Right kidney (tissue), 1 donor: Measurements from ENCODE around the gene C1QTNF6.

Source experiments
- DNase-seq: peaks from one replicate; pipeline ENCODE4 v3.0.0-alpha.2; 2016

The C1QTNF6 gene

DNA sequence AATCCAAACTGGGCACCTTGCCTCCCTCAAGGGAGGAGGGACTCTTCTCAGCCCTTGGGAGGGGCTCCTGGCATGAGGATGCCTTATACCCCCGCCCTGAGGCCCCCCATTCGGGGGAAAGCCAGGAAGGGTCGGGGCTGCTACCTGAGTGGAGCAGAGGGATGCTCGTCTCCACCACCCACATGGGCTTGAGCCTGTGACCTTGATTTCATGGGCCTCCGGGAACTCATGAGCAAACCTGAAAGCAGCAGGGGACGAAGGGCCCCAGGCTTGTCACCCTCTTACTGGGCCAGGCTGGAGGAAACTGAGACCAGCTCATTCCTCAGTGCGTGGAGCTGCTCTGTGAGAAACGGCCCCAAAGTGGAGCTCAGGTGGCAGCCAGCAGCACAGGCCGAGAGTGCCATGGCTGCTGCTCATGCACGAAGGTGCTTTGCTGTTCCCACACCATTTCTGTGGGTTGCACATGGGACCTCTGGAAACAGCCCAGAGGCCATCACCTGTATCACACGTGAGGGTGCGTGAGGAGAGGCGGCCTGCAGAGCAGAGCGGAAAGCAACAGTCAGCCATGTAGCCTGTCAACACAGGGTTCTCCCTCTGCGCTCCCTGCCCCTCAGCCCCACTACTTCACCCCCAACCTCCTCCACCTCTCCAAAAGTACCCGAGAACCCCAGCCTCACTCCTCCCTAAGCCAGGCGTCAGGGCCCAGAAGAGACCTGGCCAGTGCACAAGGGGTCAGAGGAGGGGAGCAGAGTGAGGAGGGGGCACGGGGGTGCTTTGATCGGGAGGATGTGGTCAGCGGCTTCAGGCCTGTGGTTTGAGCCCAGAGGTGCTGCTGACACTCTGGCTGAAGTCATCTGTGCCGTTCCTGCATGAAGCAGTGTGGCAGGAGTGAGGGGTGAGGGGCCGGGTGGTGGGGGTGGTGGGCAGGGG, 24.2 kb downstream of the C1QTNF6 start:
- no peak for DNase-seq

DNA sequence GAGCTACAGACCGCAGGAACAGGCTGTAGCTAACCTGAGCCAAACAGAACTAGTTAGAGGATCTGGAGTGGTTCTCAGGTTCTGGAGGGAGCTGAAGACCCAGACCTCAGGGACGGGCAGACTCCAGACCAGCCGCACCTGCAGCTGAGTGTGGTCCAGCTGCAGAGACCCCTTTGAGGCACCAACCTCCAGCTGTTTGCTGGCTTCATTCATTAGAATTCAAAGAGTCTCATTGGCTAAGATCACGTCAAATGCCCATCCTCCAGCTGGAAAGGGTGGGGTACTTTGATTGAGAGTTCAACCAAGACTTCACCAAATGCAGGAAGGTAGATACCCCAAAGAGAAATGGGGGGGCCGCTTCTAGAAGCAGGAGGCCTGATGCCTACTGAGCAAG, 25.0 kb downstream of the C1QTNF6 start:
- DNase-seq = no peak

DNA sequence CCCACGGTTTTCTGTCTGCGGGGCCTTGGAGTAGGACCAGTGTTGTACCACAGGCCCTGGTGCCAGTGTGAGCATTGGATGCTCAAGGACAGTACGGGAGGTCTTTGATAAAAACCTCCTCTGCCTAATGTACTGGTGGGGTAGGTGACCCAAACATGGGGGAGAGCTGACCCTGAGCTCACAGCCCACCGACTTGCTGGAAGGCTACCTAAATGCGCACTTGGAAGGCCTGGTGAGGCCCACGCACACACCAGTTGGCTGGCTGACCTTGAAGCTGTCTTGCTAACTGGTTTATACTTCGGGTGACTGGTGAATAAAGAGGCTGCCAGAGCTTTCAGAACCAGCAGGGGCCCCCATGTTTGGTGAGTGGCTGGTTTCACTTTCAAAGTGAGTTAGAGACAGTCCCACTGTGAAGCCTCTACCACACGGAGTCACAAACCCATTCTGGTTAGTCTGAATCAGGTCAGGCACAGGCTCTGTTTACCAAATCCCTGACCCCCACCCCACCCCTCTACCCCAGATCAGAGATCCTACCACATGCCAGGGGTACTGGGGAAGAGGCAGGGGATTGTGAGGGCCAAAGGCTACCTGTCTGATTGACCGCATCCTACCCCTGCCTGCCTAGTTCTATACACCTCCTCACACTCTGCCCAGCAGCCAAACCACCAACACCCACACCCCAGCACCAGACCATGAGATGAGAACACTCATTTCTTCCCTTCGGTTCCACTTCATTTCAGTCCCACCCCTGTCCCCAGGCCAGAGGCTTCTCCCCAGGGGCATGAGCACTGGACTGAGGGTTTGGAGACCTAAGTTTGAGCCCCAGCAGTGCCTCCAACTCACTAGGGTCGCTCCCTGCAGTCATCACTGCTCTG, 25.6 kb downstream of the C1QTNF6 start:
- no peak for DNase-seq

DNA sequence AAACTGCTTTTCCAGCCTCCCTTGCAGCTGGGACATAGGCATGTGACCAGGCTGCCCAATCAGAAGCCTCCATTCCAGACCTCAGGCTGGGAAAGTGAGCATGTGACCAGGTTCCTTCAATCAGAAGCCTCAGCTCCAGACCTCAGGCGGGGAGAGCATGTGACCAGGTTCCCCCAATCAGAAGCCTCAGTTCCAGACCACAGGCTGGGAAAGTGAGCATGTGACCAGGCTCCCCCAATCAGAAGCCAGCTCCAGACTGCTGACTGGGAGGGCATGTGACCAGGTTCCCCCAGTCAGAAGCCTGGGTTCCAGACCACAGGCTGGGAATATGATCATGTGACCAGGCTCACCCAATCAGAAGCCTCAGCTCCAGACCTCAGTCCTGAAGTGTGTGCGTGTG, 26.6 kb downstream of the C1QTNF6 start:
- DNase-seq = no peak

DNA sequence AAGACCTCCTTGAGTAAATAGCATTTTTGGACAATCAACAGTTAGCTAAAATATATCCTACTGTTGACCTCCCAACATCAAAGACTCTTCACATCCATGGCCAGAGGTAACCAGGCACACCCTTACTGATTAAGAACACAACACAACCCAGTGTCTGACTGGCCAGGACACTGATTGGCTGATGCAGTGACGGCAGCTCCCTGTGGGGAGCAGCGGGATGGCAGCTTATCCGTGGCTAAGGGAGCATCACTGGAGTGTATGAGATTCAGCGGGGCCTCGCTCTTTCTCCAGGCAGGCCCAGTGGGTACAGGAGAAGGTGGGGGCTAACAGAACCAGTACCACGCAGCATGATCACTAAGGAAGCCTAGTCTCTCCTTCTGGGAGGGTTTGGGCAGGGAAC, 28.0 kb downstream of the C1QTNF6 start:
- DNase-seq = no peak

DNA sequence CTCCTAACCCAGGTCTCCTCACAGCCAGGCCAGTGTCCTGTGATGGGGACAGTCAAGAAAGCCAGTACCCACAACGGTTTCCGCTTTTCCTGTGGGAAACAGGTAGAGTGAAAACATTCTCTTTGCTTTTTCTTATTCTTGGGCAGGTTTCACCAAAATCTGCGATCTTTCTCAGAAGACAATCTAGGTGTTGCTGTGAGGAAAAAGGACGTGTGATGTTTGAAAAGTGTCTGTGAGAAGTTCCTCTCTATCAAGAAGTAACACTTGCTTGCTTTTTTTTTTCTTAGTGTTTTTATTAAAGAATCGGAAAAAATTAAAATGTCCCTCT, 29.1 kb downstream of the C1QTNF6 start:
- DNase-seq = no peak

DNA sequence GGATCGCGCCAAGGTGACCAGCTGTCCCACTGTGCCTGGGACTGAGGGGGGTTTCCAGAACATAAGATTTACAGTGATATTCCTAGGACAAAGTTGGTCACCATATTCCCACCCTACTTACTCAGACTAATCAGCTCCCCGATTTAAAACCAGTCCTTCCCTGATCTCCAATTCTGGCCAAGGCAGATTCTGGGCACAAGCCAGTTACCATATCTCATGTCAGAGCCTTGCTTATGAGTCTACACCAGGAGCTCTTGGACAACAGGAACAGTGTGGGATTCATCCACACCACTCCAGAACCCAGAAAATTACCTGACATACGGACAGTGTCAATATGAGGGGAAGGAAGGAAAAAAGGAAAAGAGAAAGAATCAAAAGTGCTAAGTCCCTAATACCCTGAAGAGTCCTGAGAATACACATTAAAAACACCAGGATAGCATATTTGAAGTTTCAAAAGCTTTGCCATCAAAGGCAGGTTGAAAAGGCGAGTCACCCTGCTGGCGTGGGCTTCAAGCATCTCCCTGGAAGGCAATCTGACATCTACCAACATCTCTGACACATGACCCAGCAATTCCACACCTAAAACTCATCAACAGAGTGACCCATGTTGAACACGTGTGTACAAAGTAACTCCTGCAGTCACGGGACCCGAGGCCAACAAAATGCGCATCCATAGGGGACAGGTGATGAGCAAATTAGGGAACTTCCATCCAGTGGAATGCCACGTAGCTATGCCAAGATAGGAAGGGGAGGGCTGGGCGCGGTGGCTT, 30.3 kb downstream of the C1QTNF6 start:
- DNase-seq = no peak

DNA sequence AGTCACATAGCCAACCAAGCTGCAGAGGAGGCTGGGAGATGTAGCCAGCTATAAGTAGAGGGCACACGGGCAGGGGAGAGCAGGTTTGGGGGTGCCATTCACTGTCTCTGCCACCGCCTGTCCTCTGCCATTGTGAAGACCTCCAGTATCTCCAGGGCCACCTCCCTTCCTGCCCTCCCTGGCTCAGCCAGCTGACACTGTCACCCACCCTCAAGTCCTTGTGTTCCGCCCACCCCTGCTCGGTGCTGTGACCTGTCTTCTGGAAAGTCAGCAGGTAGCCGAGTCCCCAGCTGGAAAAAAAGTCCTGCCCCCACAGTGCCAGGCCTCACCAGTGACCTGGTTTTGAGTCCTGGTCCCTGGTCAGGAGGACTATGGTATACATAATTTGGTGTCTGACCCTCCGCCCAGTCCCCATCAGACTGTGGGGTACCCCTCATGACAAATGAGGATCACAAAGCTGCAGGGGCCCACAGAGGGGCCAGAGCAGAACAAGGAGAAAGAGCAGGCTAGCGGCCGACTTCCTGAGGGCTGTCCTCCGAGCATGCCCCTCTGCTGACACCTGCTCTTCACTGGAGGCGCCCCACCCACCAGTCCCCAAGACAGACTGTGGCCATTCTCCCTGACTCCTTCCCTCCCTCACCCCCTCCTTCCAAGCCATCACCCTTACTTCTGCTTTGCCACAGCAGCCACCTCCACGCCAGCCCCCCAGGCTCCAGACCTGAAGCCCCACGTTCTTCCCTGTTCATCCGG, 31.2 kb downstream of the C1QTNF6 start:
- no peak for DNase-seq

DNA sequence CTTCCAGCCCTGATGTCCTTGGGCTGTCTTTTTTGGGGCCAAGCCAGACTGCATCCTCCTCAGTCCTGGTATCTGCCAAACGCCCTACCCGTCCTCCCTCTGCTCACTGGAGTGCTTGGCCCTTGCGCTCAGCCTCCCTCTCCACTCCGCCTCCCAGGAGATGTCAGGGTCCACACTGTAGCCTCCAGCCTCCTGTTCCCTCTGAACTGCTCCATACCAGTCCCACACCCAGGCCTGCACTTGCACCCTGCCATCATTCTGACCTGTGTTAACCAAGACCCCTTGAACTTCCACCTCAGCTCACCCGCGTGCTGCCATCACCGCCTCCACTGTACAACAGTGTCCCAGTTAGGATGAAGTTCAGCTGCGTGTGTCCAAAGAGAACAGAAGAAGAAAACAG, 32.1 kb downstream of the C1QTNF6 start:
- DNase-seq = no peak

DNA sequence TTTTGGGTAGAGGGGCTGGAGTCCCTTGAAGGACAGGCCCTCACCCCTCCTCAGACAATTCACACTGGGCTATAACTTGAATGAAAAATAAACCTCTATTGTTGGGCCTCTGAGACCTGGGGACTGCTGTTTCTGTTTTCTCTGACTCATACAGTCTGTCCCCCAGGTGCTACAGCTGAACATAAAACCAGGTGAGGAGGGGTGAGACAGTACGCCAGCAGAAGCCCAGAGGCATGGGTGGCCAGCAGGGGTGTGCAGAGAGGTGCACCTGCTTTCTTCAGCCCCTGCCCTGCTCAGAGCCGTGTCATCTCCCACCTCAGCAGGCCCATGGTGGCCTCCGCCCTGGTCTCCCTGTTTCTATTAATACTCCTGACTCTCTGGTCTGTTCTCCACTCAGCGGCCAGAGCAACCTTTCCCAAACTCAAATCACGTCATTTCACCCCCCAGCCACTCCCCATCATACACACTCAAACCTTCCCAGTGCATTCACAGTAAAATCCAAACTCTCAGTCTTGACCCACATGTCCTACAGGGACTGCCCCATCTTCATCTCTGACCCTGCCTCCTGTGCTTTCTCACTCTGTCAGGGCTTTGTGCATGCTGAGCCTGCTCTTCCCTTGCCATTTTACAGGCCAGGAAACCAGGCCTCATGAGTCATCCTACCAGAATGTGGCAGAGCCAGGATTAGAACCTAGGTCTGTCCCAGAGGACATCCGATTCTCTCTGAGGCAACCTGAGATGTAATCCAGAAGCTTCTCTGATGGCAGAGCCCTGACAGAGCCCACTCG, 32.9 kb downstream of the C1QTNF6 start:
- no peak for DNase-seq

DNA sequence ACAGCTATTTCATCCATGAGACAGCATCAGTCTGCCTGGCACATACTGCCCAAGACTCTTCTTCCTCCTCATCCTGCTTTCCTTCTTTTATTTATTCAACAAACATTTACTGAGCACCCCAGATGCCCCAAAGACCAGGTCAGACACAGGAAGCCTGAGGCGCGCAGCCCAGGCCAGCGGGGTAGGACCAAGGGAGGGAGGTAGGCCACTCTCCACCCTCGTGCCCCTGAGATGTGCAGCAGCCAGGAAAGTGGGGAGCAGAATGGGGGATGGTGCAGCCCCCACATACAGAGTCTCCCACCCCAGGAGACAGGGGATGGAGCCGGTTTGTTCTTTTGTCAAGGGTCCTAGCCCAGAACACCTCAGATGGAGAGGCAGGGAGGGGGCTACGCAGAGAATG, 34.1 kb downstream of the C1QTNF6 start:
- no peak for DNase-seq

DNA sequence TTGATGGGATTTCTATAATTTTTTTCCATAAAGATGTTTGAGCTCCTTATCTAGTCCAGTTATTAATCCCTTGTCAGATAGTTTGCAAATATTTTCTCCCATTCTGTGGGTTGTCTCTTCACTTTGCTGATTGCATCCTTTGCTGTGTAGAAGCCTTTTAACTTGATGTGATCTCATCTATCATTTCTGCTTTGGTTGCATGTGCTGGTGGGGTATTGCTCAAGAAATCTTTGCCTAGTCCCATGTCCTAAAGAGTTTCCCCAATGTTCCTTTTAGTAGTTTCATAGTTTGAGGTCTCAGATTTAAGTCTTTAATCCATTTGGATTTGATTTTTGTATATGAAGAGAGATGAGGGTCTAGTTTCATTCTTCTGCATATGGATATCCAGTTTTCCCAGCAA, 36.6 kb downstream of the C1QTNF6 start:
- DNase-seq = no peak

DNA sequence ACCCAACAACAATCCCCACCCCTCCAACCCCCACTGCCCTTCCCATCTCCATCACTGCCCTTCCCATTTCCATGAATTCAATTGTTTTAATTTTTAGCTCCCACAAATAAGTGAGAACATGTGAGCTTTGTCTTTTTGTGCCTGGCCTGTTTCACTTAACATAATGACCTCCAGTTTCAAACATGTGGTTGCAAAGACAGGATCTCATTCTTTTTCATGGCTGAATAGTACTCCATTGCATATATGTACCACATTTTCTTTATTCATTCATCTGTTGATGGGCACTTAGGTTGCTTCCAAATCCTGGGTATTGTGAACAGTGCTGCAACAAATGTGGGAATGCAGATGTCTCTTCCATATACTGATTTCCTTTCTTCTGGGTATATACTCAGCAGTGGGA, 37.3 kb downstream of the C1QTNF6 start:
- no peak for DNase-seq

DNA sequence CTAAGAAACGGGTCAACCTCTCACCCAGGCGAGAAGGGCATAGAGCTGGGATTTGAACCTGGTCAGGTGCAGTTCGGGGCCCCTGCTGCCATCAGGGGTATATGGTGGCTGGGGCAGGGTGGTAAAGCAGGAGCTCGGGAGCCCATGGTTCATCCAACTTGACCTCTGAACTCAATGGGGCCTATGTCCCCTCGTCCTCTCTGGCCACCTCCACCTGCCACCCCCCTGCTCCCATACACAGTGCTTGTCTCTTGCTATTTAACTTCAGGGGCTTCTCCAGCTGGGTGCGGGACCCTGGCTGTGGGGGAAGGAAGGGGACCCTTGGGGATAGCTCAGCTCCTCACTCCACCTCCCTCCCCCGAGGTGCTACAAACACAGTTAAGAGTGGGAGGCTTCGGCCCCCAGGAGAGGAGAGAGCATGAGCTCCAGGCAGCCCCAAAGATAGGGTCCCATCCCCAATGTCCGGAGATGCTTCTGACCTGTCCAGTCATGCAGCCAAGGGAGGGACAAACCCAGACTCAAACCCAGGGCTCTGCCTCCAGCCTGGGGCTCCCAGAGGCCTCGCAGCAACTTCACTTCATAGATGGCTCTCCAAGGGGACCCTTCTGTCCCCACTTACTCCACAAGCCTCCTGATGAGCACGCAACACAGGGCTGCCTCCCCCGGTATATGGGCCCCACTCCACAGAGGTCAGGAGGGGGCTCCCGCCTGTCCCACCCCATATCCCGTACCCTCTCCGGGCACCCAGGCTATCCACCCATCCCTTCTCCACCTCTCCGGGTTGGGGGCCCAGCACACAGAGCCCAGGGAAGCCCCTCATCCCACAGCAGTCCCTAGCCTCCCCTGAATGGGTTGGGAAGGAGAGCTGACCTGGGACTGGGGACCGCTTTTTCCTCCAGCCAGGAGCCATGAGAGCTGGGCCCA, 39.0 kb downstream of the C1QTNF6 start:
- no peak for DNase-seq

DNA sequence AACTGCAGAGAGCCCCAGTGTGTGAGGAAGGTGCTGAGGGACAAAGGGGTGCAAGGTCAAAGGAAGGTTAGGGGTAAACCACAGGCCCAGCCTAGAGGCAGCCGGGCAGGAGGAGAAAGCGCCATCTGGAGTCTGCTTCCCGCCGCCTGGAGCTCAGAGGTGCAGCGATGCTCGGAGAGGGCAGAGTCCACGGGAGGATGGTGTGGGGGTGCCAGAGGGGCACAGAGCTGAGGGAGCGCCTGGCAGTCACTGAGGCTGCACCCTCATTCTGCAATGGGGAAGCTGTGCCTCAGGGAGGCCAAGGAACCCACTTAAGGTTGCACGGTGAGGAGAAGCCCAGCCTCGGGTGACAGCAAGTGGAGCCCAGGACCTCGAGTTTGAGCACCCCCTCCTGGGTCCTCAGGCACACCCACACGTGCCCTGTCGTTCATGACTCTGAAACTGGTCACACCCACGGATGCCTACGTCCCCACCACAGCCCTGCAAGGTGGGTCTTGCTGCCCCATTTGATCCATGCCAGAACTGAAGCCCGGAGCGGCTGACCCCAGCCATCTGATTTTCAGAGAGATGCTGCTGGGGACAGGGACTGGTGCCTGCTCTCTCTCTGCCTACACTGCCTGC, 39.9 kb downstream of the C1QTNF6 start:
- DNase-seq = no peak

DNA sequence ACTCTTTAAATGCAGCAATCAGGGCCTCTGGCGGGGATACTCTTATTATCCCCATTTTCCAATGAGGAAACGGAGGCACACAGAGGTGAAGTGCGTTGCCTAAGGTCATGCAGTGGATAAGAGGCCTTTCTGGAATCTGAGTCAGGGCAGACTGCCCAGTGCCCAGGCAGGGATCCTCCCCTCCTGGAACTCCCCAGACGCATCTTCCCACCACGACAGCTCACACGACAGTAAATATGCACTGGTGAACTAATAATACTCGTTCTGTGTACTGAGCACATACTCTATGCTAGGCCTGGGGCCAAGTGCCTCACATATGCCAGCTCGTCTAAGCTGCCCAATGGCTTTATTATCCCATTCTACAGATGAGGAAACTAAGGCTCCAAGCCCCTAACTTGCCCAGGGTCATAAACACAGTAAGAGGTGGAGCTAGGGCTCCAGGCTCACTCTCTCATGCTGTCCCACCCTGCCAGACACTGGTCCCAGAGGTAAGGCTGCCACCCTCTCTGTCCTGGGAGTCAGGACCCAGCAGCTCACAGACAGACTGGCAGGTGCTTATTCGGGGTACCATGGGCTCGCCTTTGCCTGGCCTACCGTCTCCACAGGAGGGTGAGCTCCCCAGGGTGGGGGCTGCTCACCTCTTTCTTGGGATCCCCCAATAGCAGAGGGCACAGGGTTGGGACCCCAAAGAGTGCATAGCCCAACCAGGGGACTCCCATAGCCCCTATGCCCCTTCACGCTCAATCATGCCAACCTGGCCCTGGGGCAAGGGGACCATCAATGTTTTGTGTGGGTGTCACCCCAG, 40.7 kb downstream of the C1QTNF6 start:
- DNase-seq = no peak

DNA sequence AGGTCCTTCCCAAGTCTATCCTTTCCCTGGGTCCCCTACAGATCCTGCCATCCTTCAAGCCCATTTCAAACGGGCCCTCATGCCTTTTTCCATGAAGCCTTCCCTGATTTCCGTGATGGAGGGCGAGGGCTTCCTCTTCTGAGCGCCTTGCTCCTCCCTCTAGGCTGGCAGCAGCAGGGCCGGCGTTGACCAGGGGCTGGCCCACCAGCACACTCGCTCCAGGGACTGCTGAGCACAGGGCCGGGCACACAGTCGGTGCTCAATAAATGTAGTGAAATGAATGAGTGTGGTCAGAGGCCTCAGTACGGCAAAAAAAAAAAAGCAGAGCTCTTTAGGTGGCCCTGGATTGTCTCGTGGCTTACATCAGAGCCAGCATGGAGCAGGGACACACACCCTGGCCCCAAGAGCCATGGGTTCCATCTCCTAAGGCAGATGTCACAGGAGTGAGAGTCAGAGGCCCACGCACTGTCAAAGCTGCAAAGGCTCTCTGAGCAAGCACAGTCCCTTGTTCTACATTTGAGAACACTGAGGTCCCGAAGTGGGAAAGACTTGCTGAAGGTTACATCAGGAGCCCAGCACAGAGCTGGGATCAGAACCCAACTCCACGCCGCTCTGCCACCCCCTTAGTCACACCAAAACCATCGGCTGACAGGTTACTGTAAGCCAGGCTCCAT, 41.4 kb downstream of the C1QTNF6 start:
- no peak for DNase-seq

DNA sequence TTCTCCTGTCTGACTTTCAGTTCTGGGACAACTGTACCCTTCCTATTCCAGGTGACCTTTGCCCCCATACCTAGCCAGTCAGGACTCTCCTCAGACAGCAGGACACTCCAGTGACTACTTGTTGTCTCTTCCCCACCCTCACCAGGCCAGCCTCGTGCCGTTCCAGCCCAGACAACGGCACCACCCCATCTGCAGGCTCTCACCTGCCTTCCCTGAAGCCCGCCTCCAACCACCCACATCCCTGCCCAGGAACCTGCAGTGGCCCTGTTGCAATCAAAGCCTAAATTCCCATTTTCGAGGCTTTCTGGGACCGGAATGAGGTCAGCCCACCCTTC, 42.0 kb downstream of the C1QTNF6 start:
- DNase-seq = no peak
